Colonic mucosa (tissue), 4 donors: ENCODE data around the gene TMEM213. TPM values are rescaled to one million over a fixed set of nuclear protein-coding genes. Genes with fewer than 3 reads are reported as not detected.

Experiments
- DNase-seq: peaks from one replicate; pipeline ENCODE4 v3.0.0-alpha.2; 2020
- H3K27ac ChIP-seq: fragments of 200-600 bp; one replicate; pipeline ENCODE4 v1.8.0; 2021
- H3K27me3 ChIP-seq: fragments of 200-600 bp; one replicate; pipeline ENCODE4 v1.8.0; 2021
- H3K36me3 ChIP-seq: fragments of 200-600 bp; one replicate; pipeline ENCODE4 v1.8.0; 2021
- H3K4me1 ChIP-seq: fragments of 200-600 bp; one replicate; pipeline ENCODE4 v1.8.0; 2021; ENCODE audit warnings: mild to moderate bottlenecking
- H3K4me3 ChIP-seq: fragments of 200-600 bp; one replicate; pipeline ENCODE4 v1.8.0; 2021
- H3K9ac ChIP-seq, 2 donors: one replicate each; pipeline ENCODE4 v1.7.0; 2013; ENCODE audit warnings: control low read depth in 2 of 2, low read depth in 2 of 2, low read length in 2 of 2
- H3K9me3 ChIP-seq: fragments of 200-600 bp; one replicate; pipeline ENCODE4 v1.8.0; 2021
- CTCF ChIP-seq: fragments of 200-600 bp; IDR thresholded peaks from one replicate; pipeline ENCODE4 v1.8.0; 2022; ENCODE audit warnings: antibody characterized with exemption, mild to moderate bottlenecking
- intact Hi-C: fragments of 100-400 bp; cut with DNase I; formaldehyde crosslinking; loops from one replicate; pipeline ENCODE4 v1.14.1; 2022
- total RNA-seq, 2 donors: library from RNA; stranded (reverse); fragmentation: NEBNext Ultra II Directional in 1 of 2; extraction: Animal tissue kit (Norgen Biotek cat#: 25700) in 1 of 2; gene quantifications; one replicate each; pipeline ENCODE4 v1.2.1, GENCODE V29; 2021
- donor health status: healthy.
- donor health status: DM: no; HTN: no; CAD: no.
- donor health status: DM: no; HTN: no; CAD: no.

Gene TMEM213
- total RNA-seq, 2 donors from 2014 or later, result not detected

GRCh38 chr7:138863931-138864330 lies 66.1 kb downstream of the TMEM213 start:
- no peak overlapping the region for H3K4me3 ChIP-seq
- DNase-seq, result no peak
- no peaks in the 10 kb centered on the region for H3K27me3 ChIP-seq
- H3K36me3 ChIP-seq, result no peaks in the 10 kb centered on the region
- TF ChIP-seq CTCF, result no peak
- no peaks in the 10 kb centered on the region for H3K9me3 ChIP-seq
- H3K9ac ChIP-seq, result no peak overlapping the region
- no peak overlapping the region for H3K27ac ChIP-seq
- intact Hi-C loops, result no loop called here
- no peaks in the 10 kb centered on the region for H3K4me1 ChIP-seq

- no peak overlapping the region for H3K4me3 ChIP-seq
- no peaks in the 10 kb centered on the region for H3K4me1 ChIP-seq
- DNase-seq, result no peak
- intact Hi-C loops, result no loop called here
- H3K27ac ChIP-seq, result no peak overlapping the region
- no peaks in the 10 kb centered on the region for H3K9me3 ChIP-seq
- no peaks in the 10 kb centered on the region for H3K36me3 ChIP-seq
- TF ChIP-seq CTCF, result no peak
- H3K9ac ChIP-seq, result no peak overlapping the region
- no peaks in the 10 kb centered on the region for H3K27me3 ChIP-seq
Measured at GRCh38 chr7:138864667-138865066, 66.9 kb downstream of the TMEM213 start.

- H3K4me3 ChIP-seq, result no peak overlapping the region
- H3K4me1 ChIP-seq, result no peaks in the 10 kb centered on the region
- no peak overlapping the region for H3K27ac ChIP-seq
- no peaks in the 10 kb centered on the region for H3K9me3 ChIP-seq
- no peaks in the 10 kb centered on the region for H3K27me3 ChIP-seq
- TF ChIP-seq CTCF, result no peak
- no peak overlapping the region for H3K9ac ChIP-seq
- intact Hi-C loops, result no loop called here
- H3K36me3 ChIP-seq, result no peaks in the 10 kb centered on the region
- no peak for DNase-seq
Measured at GRCh38 chr7:138865843-138866242, 68.0 kb downstream of the TMEM213 start.

- no peaks in the 10 kb centered on the region for H3K4me1 ChIP-seq
- no peak overlapping the region for H3K9ac ChIP-seq
- DNase-seq, result no peak
- no peaks in the 10 kb centered on the region for H3K27me3 ChIP-seq
- H3K9me3 ChIP-seq, result no peaks in the 10 kb centered on the region
- H3K27ac ChIP-seq, result no peak overlapping the region
- no peaks in the 10 kb centered on the region for H3K36me3 ChIP-seq
- intact Hi-C loops, result no loop called here
- no peak overlapping the region for H3K4me3 ChIP-seq
- TF ChIP-seq CTCF, result no peak
Measured at GRCh38 chr7:138866353-138866752, 68.6 kb downstream of the TMEM213 start.

- no peak overlapping the region for H3K9ac ChIP-seq
- no peaks in the 10 kb centered on the region for H3K27me3 ChIP-seq
- H3K4me1 ChIP-seq, result no peaks in the 10 kb centered on the region
- intact Hi-C loops, result no loop called here
- H3K27ac ChIP-seq, result no peak overlapping the region
- no peak for DNase-seq
- H3K4me3 ChIP-seq, result no peak overlapping the region
- TF ChIP-seq CTCF, result no peak
- no peaks in the 10 kb centered on the region for H3K36me3 ChIP-seq
- no peaks in the 10 kb centered on the region for H3K9me3 ChIP-seq
Measured at GRCh38 chr7:138867744-138868143, 70.0 kb downstream of the TMEM213 start.

GRCh38 chr7:138868711-138869110 lies 70.9 kb downstream of the TMEM213 start:
- Histone ChIP-seq H3K27ac (no peak overlapping the region), H3K9me3 (no peaks in the 10 kb centered on the region), H3K4me1 (no peaks in the 10 kb centered on the region), H3K27me3 (no peaks in the 10 kb centered on the region), H3K36me3 (no peaks in the 10 kb centered on the region), H3K9ac (no peak overlapping the region), H3K4me3 (no peak overlapping the region)
- intact Hi-C loops, result no loop called here
- DNase-seq, result no peak
- TF ChIP-seq CTCF, result no peak
